ENCODE results near the gene POU3F1. TPM values are rescaled to one million over a fixed set of nuclear protein-coding genes. Genes with fewer than 3 reads are reported as not detected.

POU3F1 gene
- total and polyA plus RNA-seq, 8 donors, result 0.07 to 0.57 (median 0.08) TPM; not detected in 4

DNA sequence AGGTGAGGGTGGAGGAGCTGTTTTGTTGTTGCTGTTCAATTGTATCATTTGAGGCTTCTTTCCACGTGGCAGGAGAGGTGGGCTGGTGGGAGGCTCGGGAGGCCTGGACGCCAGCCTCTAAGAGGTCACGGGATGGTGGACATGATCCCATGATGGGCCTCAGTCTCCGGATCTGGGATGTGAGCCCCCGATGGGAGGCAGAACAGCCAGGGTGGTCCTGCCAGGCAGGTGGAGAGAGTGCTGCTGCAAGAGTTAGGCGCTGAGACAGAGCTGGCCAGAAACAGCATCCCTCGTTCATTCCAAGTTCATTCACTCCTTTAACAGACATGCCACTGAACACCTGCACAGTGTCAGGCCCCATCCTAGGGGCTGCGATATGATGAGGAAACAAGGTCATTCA lies 41.1 kb upstream of the POU3F1 start:
- no peaks in the 10 kb centered on the region for H3K27me3 ChIP-seq
- H3K4me3 ChIP-seq, result no peak overlapping the region
- H3K27ac ChIP-seq, result no peak overlapping the region
- H3K36me3 ChIP-seq, result no peaks in the 10 kb centered on the region
- peaks cover 5 to 13% (median 9%) of the 10 kb centered on the region in 3 donors for H3K4me1 ChIP-seq
- ATAC-seq, result no peak
- 83% methylated on average over 9 of the region's 9 CpGs for WGBS, 2 donors
- FAIRE-seq, result no peak
- TF ChIP-seq, protein P1, sequence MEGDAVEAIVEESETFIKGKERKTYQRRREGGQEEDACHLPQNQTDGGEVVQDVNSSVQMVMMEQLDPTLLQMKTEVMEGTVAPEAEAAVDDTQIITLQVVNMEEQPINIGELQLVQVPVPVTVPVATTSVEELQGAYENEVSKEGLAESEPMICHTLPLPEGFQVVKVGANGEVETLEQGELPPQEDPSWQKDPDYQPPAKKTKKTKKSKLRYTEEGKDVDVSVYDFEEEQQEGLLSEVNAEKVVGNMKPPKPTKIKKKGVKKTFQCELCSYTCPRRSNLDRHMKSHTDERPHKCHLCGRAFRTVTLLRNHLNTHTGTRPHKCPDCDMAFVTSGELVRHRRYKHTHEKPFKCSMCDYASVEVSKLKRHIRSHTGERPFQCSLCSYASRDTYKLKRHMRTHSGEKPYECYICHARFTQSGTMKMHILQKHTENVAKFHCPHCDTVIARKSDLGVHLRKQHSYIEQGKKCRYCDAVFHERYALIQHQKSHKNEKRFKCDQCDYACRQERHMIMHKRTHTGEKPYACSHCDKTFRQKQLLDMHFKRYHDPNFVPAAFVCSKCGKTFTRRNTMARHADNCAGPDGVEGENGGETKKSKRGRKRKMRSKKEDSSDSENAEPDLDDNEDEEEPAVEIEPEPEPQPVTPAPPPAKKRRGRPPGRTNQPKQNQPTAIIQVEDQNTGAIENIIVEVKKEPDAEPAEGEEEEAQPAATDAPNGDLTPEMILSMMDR (IDR thresholded peaks at IDR 0.05), result no peak
- no peak for DNase-seq
- intact Hi-C loops (cut with DNase I), result no loop called here
- H3K9me3 ChIP-seq, result no peaks in the 10 kb centered on the region

DNA sequence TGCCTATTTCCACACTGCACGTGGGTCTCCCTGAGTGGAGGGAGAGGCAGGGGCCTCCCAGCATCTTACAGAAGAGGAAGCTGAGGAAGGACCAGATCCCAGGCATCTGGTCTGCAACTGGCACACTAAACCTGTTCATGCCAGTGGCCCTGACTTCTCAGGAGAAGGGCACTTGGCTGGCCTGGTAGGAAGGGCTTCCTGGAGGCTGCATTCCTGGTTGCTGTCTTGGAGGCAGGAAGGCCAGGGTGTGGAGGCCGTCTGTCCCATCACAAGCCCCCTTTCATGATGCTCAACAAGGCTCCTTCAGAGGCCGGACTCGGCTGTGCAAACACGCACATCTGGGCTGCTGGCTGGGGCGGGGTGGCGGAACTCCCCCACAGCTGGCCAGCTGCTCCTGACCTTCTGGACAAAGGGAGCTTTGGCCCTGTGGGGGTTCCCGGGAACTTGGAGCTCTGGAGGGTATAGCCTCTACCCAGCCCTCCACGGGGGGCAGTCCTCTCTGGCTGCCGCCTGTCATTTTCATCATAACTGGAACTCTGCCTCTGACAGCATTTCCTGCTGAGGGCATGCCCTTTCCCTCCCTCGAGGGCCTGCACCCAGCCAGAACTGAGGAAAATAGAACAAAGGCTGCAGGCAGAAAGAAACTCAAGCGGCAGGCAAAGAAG lies 39.2 kb upstream of the POU3F1 start:
- TF ChIP-seq, protein P1 (IDR thresholded peaks at IDR 0.05), result no peak
- FAIRE-seq (no peak), ATAC-seq (no peak), DNase-seq (no peak)
- no peak overlapping the region for H3K27ac ChIP-seq
- no peaks in the 10 kb centered on the region for H3K27me3 ChIP-seq
- peaks cover 5 to 13% (median 9%) of the 10 kb centered on the region in 3 donors for H3K4me1 ChIP-seq
- 76 to 79% methylated on average over 12 of the region's 12 CpGs for WGBS, 2 donors
- intact Hi-C loops (cut with DNase I), result no loop called here
- no peaks in the 10 kb centered on the region for H3K9me3 ChIP-seq
- no peak overlapping the region for H3K4me3 ChIP-seq
- H3K36me3 ChIP-seq, result no peaks in the 10 kb centered on the region

DNA sequence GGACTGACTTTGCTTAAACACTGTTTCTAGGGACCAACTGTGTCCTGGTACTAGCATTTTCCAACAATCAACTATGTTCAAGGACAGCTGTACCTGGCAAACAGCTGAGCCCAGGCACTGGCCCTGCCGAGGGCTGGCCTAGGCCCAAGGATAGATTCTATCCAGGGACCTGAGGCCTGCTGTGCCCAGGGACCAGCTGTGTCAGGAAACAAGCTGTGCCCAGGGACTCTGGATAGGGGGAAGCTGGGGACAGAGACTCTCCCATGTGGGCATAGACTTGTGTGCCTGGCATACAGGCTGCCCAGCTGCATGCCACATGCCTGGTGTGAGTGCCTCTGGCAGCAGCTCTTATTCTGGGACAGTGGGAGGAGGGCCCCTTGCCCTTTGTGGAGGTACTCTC lies 38.1 kb upstream of the POU3F1 start:
- FAIRE-seq, result no peak
- H3K27ac ChIP-seq, result peak overlapping the region in 3 of 4 donors; percentile 16 to 52 (median 30)
- H3K36me3 ChIP-seq, result no peaks in the 10 kb centered on the region
- peaks cover 5 to 13% (median 9%) of the 10 kb centered on the region in 3 donors for H3K4me1 ChIP-seq
- no peaks in the 10 kb centered on the region for H3K9me3 ChIP-seq
- TF ChIP-seq, protein P1 (IDR thresholded peaks at IDR 0.05), result no peak
- ATAC-seq, result peak; percentile 98 to 99 (median 98)
- WGBS, 2 donors, result 7 to 23% methylated on average over 1 of the region's 1 CpG
- H3K27me3 ChIP-seq, result no peaks in the 10 kb centered on the region
- intact Hi-C loops (cut with DNase I), result no loop called here
- H3K4me3 ChIP-seq, result no peak overlapping the region
- DNase-seq, result peak; percentile 81 to 96 (median 90)

DNA sequence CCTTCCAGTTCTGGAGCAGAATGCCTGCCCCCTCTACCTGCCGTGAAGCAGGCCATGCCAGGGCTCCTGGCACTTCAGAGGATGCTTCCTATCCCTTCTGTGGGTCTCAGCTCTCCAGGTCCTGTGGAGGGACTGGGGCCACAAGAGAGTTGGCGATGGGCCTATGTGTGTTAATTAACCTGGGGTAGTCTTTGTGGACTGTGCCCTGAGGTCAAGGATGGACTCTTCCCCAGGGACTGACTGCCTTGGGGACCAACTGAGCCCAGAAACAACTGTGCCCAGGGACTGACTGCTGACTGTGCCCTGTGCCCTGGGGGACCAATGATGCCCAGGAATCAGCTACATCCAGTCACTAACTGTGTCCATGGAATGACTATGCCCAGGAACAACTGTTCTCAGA lies 37.5 kb upstream of the POU3F1 start:
- Histone ChIP-seq H3K36me3 (no peaks in the 10 kb centered on the region), H3K4me1 (peaks cover 5 to 13% (median 9%) of the 10 kb centered on the region in 3 donors), H3K27me3 (no peaks in the 10 kb centered on the region), H3K4me3 (no peak overlapping the region), H3K27ac (peak overlapping the region in 3 of 4 donors; percentile 16 to 33 (median 30)), H3K9me3 (no peaks in the 10 kb centered on the region)
- intact Hi-C loops (cut with DNase I), result no loop called here
- FAIRE-seq (no peak), ATAC-seq (no peak), DNase-seq (no peak)
- 84 to 88% methylated on average over 2 of the region's 2 CpGs for whole genome bisulfite sequencing, 2 donors
- TF ChIP-seq, protein P1 (IDR thresholded peaks at IDR 0.05), result no peak

DNA sequence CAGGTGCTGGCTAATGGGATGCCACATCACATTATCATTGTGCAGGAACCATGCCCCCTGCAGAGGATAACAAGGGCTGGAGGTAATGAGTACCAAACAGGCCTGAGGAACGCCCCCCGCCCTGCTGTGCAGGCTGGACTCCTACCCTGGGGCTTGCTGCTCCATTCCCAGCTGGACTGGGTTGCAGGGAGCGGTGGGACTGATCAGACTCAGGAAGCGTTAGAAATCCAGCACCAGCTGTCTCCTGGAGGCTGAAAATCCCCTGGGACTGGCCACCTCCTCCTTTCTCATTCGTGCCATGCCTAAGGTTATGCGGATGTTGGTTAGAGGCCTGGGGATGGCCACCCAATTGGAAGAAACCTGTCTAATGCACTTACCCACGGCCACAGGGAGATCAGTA lies 36.9 kb upstream of the POU3F1 start:
- H3K27ac ChIP-seq, result no peak overlapping the region
- H3K27me3 ChIP-seq, result no peaks in the 10 kb centered on the region
- ATAC-seq (no peak), DNase-seq (no peak), FAIRE-seq (no peak)
- H3K9me3 ChIP-seq, result no peaks in the 10 kb centered on the region
- TF ChIP-seq, protein P1 (IDR thresholded peaks at IDR 0.05), result no peak
- H3K4me3 ChIP-seq, result no peak overlapping the region
- intact Hi-C loops (cut with DNase I), result no loop called here
- 87 to 88% methylated on average over 7 of the region's 7 CpGs for WGBS, 2 donors
- H3K36me3 ChIP-seq, result no peaks in the 10 kb centered on the region
- peaks cover 5 to 13% (median 9%) of the 10 kb centered on the region in 3 donors for H3K4me1 ChIP-seq
